Liver (tissue), 9 donors: ENCODE measurements around the gene OR10C1. TPM values are rescaled to one million over a fixed set of nuclear protein-coding genes. Genes with fewer than 3 reads are reported as not detected.

Experiments
- DNase-seq: peaks from one replicate; pipeline ENCODE4 v3.0.0-alpha.2; 2017; ENCODE audit warnings: low spot score
- H3K27ac ChIP-seq, 2 donors: one replicate each; pipeline ENCODE4 v1.7.0; 2013; ENCODE audit warnings: inconsistent platforms in 2 of 2, low read length in 2 of 2, control low read depth in 1 of 2, low read depth in 1 of 2, mild to moderate bottlenecking in 1 of 2
- H3K27me3 ChIP-seq, 4 donors: one replicate each; pipeline versions ENCODE4 v1.6.1 to v1.7.0; 2013; ENCODE audit warnings: low read length in 3 of 4, inconsistent platforms in 1 of 4, mild to moderate bottlenecking in 1 of 4, moderate library complexity in 1 of 4; ENCODE audit not compliant: control insufficient read depth in 4 of 4, insufficient read depth in 4 of 4
- H3K36me3 ChIP-seq, 4 donors: one replicate each; pipeline versions ENCODE4 v1.6.1 to v1.7.0; 2013; ENCODE audit warnings: low read length in 3 of 4, mild to moderate bottlenecking in 3 of 4, low read depth in 1 of 4, moderate library complexity in 1 of 4; ENCODE audit not compliant: control insufficient read depth in 4 of 4, insufficient read depth in 3 of 4
- H3K4me1 ChIP-seq, 4 donors: one replicate each; pipeline versions ENCODE4 v1.6.1 to v1.7.0; 2013; ENCODE audit warnings: low read length in 3 of 4, mild to moderate bottlenecking in 3 of 4, moderate library complexity in 1 of 4; ENCODE audit not compliant: control insufficient read depth in 4 of 4, insufficient read depth in 4 of 4
- H3K4me3 ChIP-seq, 3 donors: one replicate each; pipeline versions ENCODE4 v1.6.1 to v1.7.0; 2013; ENCODE audit warnings: low read length in 3 of 3, control low read depth in 1 of 3, low read depth in 1 of 3, mild to moderate bottlenecking in 1 of 3
- H3K9ac ChIP-seq, 2 donors: one replicate each; pipeline ENCODE4 v1.7.0; 2013; ENCODE audit warnings: low read length in 2 of 2, mild to moderate bottlenecking in 2 of 2, moderate library complexity in 2 of 2, control low read depth in 1 of 2, low read depth in 1 of 2
- H3K9me3 ChIP-seq, 4 donors: one replicate each; pipeline versions ENCODE4 v1.6.1 to v1.7.0; 2013; ENCODE audit warnings: low read length in 3 of 4; ENCODE audit not compliant: control insufficient read depth in 4 of 4
- EGR1 ChIP-seq, 2 donors: IDR thresholded peaks; 2 replicates each; pipeline ENCODE4 v1.6.1; 2016 to 2018; ENCODE audit warnings: antibody characterized with exemption in 2 of 2, low read depth in 2 of 2
- FOXA1 ChIP-seq: IDR thresholded peaks from 2 replicates; pipeline ENCODE4 v1.6.1; 2016; ENCODE audit warnings: antibody characterized with exemption
- FOXA2 ChIP-seq: IDR thresholded peaks from 2 replicates; pipeline ENCODE4 v1.6.1; 2016; ENCODE audit warnings: antibody characterized with exemption
- GABPA ChIP-seq, 2 donors: IDR thresholded peaks in 1 of 2; conservative IDR thresholded peaks in 1 of 2; 2 replicates each; pipeline ENCODE4 v1.6.1; 2016; ENCODE audit warnings: antibody characterized with exemption in 2 of 2, mild to moderate bottlenecking in 1 of 2, moderate library complexity in 1 of 2
- HNF4A ChIP-seq, 2 donors: conservative IDR thresholded peaks; 2 replicates each; pipeline ENCODE4 v1.6.1; 2016; ENCODE audit warnings: antibody characterized with exemption in 2 of 2, mild to moderate bottlenecking in 2 of 2
- HNF4G ChIP-seq: IDR thresholded peaks from 2 replicates; pipeline ENCODE4 v1.6.1; 2016; ENCODE audit warnings: antibody characterized with exemption
- JUND ChIP-seq, 2 donors: IDR thresholded peaks; 2 replicates each; pipeline ENCODE4 v1.6.1; 2016; ENCODE audit warnings: antibody characterized with exemption in 2 of 2
- NR2F2 ChIP-seq: IDR thresholded peaks from 2 replicates; pipeline ENCODE4 v1.6.1; 2016; ENCODE audit warnings: antibody characterized with exemption
- RAD21 ChIP-seq, 2 donors: IDR thresholded peaks; 2 replicates each; pipeline ENCODE4 v1.6.1; 2016; ENCODE audit warnings: antibody characterized with exemption in 2 of 2, mild to moderate bottlenecking in 2 of 2
- RXRA ChIP-seq, 2 donors: IDR thresholded peaks; 2 replicates each; pipeline ENCODE4 v1.6.1; 2017 to 2018; ENCODE audit warnings: antibody characterized with exemption in 2 of 2, mild to moderate bottlenecking in 1 of 2
- SP1 ChIP-seq: IDR thresholded peaks from 2 replicates; pipeline ENCODE4 v1.6.1; 2018; ENCODE audit warnings: antibody characterized with exemption, mild to moderate bottlenecking
- TAF1 ChIP-seq: conservative IDR thresholded peaks from 2 replicates; pipeline ENCODE4 v1.6.1; 2016; ENCODE audit warnings: antibody characterized with exemption, mild to moderate bottlenecking
- YY1 ChIP-seq: IDR thresholded peaks from 2 replicates; pipeline ENCODE4 v1.6.1; 2016; ENCODE audit warnings: antibody characterized with exemption, mild to moderate bottlenecking
- WGBS: extraction: QIAGEN DNeasy Blood & Tissue Kit; methylation state at CpG from one replicate; pipeline ENCODE4 v1.1.7; 2013; 5-methylcytosine and 5-hydroxymethylcytosine counted together
- polyA plus RNA-seq, 2 donors: library from polyadenylated mRNA; stranded (reverse) in 1 of 2; unstranded in 1 of 2; fragments of 200-250 nt in 1 of 2; fragments of >200 nt in 1 of 2; fragmentation: Nextera tagmentation in 1 of 2; extraction: Ambion mirVana in 1 of 2; gene quantifications; one replicate each; pipeline versions ENCODE4 v1.2.1 to v1.2.3, GENCODE V29; 2013 to 2015
- total RNA-seq, 2 donors: library from RNA; depleted of rRNA; stranded (reverse); fragments of >200 nt; gene quantifications; one replicate each; pipeline ENCODE4 v1.2.3, GENCODE V29; 2014
- TF ChIP-seq, protein P1 (sequence below): IDR thresholded peaks from 2 replicates; pipeline ENCODE4 v1.6.1; 2016; ENCODE audit warnings: antibody characterized with exemption
- TF ChIP-seq, protein P2 (sequence below): IDR thresholded peaks from 2 replicates; pipeline ENCODE4 v1.6.1; 2016; ENCODE audit warnings: antibody characterized with exemption
- TF ChIP-seq, protein P3 (sequence below): IDR thresholded peaks from 2 replicates; pipeline ENCODE4 v1.6.1; 2016; ENCODE audit warnings: antibody characterized with exemption, mild to moderate bottlenecking
- TF ChIP-seq, protein P4 (sequence below): IDR thresholded peaks from 2 replicates; pipeline ENCODE4 v1.6.1; 2016; ENCODE audit warnings: antibody characterized with exemption
- donor health status: healthy.
- donor health status: healthy.
- donor health status: healthy.
- donor health status: healthy.
- donor health status: healthy.

The OR10C1 gene
- total and polyA plus RNA-seq, 4 donors, result not detected

DNA sequence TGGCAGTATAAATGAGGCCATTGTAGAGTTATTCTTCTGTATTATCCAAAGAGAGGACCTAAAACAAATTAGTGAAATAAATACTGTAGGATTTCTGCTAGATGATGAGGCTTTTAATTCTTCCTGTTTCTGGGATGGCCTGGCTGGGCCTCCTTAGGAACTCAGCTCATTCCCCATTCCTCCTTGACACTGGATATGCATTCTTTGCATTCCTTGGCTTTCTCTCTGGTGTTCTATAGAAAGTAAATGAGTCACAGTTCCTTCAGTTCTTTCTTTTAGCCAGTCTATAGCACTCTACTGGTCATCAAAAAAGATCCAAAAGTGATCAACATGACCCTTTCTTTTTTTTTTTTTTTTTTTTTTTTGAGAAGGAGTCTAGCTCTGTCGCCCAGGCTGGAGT, 8.6 kb downstream of the OR10C1 start:
- no peak for TF ChIP-seq JUND (IDR thresholded peaks at IDR 0.05)
- TF ChIP-seq, protein P1, sequence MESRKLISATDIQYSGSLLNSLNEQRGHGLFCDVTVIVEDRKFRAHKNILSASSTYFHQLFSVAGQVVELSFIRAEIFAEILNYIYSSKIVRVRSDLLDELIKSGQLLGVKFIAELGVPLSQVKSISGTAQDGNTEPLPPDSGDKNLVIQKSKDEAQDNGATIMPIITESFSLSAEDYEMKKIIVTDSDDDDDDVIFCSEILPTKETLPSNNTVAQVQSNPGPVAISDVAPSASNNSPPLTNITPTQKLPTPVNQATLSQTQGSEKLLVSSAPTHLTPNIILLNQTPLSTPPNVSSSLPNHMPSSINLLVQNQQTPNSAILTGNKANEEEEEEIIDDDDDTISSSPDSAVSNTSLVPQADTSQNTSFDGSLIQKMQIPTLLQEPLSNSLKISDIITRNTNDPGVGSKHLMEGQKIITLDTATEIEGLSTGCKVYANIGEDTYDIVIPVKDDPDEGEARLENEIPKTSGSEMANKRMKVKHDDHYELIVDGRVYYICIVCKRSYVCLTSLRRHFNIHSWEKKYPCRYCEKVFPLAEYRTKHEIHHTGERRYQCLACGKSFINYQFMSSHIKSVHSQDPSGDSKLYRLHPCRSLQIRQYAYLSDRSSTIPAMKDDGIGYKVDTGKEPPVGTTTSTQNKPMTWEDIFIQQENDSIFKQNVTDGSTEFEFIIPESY, result no peak
- no peak for TF ChIP-seq NR2F2
- no peak for TF ChIP-seq GABPA (IDR thresholded peaks at IDR 0.05 in 1 of 2, conservative IDR thresholded peaks at IDR 0.05 in 1 of 2)
- TF ChIP-seq YY1, result no peak
- no peak for TF ChIP-seq RAD21 (IDR thresholded peaks at IDR 0.05)
- TF ChIP-seq, protein P2, sequence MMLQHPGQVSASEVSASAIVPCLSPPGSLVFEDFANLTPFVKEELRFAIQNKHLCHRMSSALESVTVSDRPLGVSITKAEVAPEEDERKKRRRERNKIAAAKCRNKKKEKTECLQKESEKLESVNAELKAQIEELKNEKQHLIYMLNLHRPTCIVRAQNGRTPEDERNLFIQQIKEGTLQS, result no peak
- TF ChIP-seq FOXA2, result no peak
- TF ChIP-seq, protein P3, sequence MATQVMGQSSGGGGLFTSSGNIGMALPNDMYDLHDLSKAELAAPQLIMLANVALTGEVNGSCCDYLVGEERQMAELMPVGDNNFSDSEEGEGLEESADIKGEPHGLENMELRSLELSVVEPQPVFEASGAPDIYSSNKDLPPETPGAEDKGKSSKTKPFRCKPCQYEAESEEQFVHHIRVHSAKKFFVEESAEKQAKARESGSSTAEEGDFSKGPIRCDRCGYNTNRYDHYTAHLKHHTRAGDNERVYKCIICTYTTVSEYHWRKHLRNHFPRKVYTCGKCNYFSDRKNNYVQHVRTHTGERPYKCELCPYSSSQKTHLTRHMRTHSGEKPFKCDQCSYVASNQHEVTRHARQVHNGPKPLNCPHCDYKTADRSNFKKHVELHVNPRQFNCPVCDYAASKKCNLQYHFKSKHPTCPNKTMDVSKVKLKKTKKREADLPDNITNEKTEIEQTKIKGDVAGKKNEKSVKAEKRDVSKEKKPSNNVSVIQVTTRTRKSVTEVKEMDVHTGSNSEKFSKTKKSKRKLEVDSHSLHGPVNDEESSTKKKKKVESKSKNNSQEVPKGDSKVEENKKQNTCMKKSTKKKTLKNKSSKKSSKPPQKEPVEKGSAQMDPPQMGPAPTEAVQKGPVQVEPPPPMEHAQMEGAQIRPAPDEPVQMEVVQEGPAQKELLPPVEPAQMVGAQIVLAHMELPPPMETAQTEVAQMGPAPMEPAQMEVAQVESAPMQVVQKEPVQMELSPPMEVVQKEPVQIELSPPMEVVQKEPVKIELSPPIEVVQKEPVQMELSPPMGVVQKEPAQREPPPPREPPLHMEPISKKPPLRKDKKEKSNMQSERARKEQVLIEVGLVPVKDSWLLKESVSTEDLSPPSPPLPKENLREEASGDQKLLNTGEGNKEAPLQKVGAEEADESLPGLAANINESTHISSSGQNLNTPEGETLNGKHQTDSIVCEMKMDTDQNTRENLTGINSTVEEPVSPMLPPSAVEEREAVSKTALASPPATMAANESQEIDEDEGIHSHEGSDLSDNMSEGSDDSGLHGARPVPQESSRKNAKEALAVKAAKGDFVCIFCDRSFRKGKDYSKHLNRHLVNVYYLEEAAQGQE, result no peak
- no peak for TF ChIP-seq HNF4G
- no peak for TF ChIP-seq RXRA (IDR thresholded peaks at IDR 0.05)
- TF ChIP-seq FOXA1, result no peak
- TF ChIP-seq EGR1 (IDR thresholded peaks at IDR 0.05; ENCODE audit: low read depth in 2 of 2), result no peak
- H3K27ac ChIP-seq, result no peak overlapping the region
- WGBS, result 78% methylated on average over 1 of the region's 1 CpG
- no peaks in the 10 kb centered on the region for H3K9me3 ChIP-seq
- no peak for DNase-seq
- H3K36me3 ChIP-seq, result no peaks in the 10 kb centered on the region
- H3K9ac ChIP-seq, result no peak overlapping the region
- peaks cover 0 to 2% (median 0%) of the 10 kb centered on the region in 4 donors for H3K27me3 ChIP-seq
- H3K4me1 ChIP-seq, result no peaks in the 10 kb centered on the region
- no peak overlapping the region for H3K4me3 ChIP-seq

DNA sequence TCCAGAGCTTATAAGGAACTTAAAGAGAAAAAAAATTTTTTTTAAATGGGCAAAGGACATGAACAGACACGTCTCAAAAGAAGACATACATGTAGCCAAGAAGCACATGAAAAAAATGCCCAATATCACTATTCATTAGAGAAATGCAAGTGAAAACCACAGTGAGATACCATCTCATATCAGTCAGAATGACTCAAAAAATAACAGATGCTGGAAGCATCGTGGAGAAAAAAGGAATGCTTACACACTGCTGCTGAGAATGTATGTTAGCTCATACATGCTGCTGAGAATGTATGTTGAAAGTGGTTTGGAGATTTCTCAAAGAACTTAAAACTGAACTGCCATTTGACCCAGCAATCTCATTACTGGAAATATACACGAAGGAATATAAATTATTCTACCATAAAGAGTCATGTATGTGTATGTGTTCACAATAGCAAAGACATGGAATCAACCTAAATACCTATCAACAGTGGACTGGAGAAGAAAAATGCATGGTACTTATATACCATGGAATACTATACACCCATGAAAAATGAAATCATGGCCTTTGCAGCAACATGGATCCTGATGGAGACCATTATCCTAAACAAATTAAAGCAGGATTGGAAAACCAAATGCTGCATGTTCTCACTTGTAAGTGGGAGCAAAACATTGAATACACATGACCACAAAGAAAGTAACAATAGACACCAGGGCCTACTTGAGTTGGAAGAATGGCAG, 12.5 kb downstream of the OR10C1 start:
- Histone ChIP-seq H3K4me1 (no peaks in the 10 kb centered on the region), H3K9ac (no peak overlapping the region)
- 71% methylated on average over 3 of the region's 3 CpGs for WGBS

More for the DNA sequence above, 12.5 kb downstream of the OR10C1 start:
- no peak for TF ChIP-seq RAD21 (IDR thresholded peaks at IDR 0.05)
- no peak for TF ChIP-seq EGR1 (IDR thresholded peaks at IDR 0.05; ENCODE audit: low read depth in 2 of 2)
- no peak for TF ChIP-seq GABPA (IDR thresholded peaks at IDR 0.05 in 1 of 2, conservative IDR thresholded peaks at IDR 0.05 in 1 of 2)
- TF ChIP-seq, protein P4, sequence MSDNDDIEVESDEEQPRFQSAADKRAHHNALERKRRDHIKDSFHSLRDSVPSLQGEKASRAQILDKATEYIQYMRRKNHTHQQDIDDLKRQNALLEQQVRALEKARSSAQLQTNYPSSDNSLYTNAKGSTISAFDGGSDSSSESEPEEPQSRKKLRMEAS, result no peak
- TF ChIP-seq, protein P3, result no peak
- TF ChIP-seq, protein P1, result no peak
- TF ChIP-seq HNF4A (conservative IDR thresholded peaks at IDR 0.05), result no peak
- TF ChIP-seq YY1, result no peak
- no peak for TF ChIP-seq JUND (IDR thresholded peaks at IDR 0.05)
- TF ChIP-seq, protein P2, result no peak
- TF ChIP-seq TAF1, result no peak
- TF ChIP-seq SP1, result no peak
- TF ChIP-seq HNF4G, result no peak
- no peak for TF ChIP-seq FOXA1
- H3K27ac ChIP-seq, result no peak overlapping the region
- DNase-seq, result no peak
- H3K9me3 ChIP-seq, result no peaks in the 10 kb centered on the region
- no peak overlapping the region for H3K4me3 ChIP-seq
- no peaks in the 10 kb centered on the region for H3K36me3 ChIP-seq
- H3K27me3 ChIP-seq, result peaks cover 0 to 3% (median 0%) of the 10 kb centered on the region in 4 donors
